A549 treated with CpdA at 1 μM for 4 hours (cell line): ENCODE data around the gene GOLGA8H. TPM values are rescaled to one million over a fixed set of nuclear protein-coding genes. Genes with fewer than 3 reads are reported as not detected.

Experiments
- total RNA-seq: library from RNA; stranded (reverse); fragments of 200-300 nt; extraction: Qiagen RNA extraction; gene quantifications from 5 replicates; pipeline ENCODE4 v1.2.3, GENCODE V29; 2022; ENCODE audit warnings: low read depth

GOLGA8H gene
- total RNA-seq: 1.3 to 3.9 TPM (median 2.5 TPM) in 5 replicates

GRCh38 chr15:30603796-30604195 is at the start of gene GOLGA8H:
GOLGA8H (plus strand) TSS chr15:30604028; CDS start chr15:30604126, 98 bp downstream.

GRCh38 chr15:30625436-30626193 is 21.8 kb downstream of the GOLGA8H start, which contains the start of gene ARHGAP11B:
ARHGAP11B (plus strand) TSS chr15:30626128.

Other genes with a start within 250 kb of the GOLGA8H start
- 3.8 to 7.0 TPM (median 5.1 TPM) in 5 replicates for gene CHRFAM7A, start 210.5 kb upstream of the GOLGA8H start, total RNA-seq
- gene GOLGA8R, start 189.8 kb upstream of the GOLGA8H start, total RNA-seq: 0.11 to 0.28 TPM (median 0.22 TPM) in 5 replicates
- 0.10 to 0.38 TPM in 2 of 5 replicates, not detected in the others for gene GOLGA8Q, start 52.0 kb upstream of the GOLGA8H start, total RNA-seq